Neural crest cell (in vitro differentiated cells): ENCODE measurements around the gene CENPE. TPM values are rescaled to one million over a fixed set of nuclear protein-coding genes. Genes with fewer than 3 reads are reported as not detected.

Experiments used
- DNase-seq: peaks from one replicate; pipeline ENCODE4 v3.0.0; 2021; ENCODE audit warnings: low read depth, mixed read lengths, low spot score
- H3K27ac Mint-ChIP-seq: one replicate; pipeline ENCODE4 v1.8.0; 2021; ENCODE audit warnings: mild to moderate bottlenecking, mixed read lengths; ENCODE audit not compliant: unreplicated experiment
- H3K27me3 Mint-ChIP-seq: 2 replicates; pipeline ENCODE4 v1.8.0; 2021; ENCODE audit warnings: low read depth, mild to moderate bottlenecking, mixed read lengths
- H3K36me3 Mint-ChIP-seq: 2 replicates; pipeline ENCODE4 v1.8.0; 2021; ENCODE audit warnings: low read depth, mild to moderate bottlenecking, mixed read lengths
- H3K4me1 Mint-ChIP-seq: 2 replicates; pipeline ENCODE4 v1.8.0; 2021; ENCODE audit warnings: mixed read lengths
- H3K4me3 Mint-ChIP-seq: one replicate; pipeline ENCODE4 v1.8.0; 2021; ENCODE audit warnings: mild to moderate bottlenecking, mixed read lengths
- H3K9me3 Mint-ChIP-seq: 2 replicates; pipeline ENCODE4 v1.8.0; 2021; ENCODE audit warnings: mixed read lengths
- total RNA-seq: library from RNA; stranded (reverse); gene quantifications from 2 replicates; pipeline ENCODE4 v1.2.1, GENCODE V29; 2021
- TF ChIP-seq, protein P1 (sequence below): fragments of 200-600 bp; sonication (generic); conservative IDR thresholded peaks from 2 replicates; pipeline ENCODE4 v1.5.0; 2021; ENCODE audit warnings: antibody characterized with exemption, mild to moderate bottlenecking

Gene CENPE
- total RNA-seq, 1 donor from 2014 or later = 70.0 TPM

DNA sequence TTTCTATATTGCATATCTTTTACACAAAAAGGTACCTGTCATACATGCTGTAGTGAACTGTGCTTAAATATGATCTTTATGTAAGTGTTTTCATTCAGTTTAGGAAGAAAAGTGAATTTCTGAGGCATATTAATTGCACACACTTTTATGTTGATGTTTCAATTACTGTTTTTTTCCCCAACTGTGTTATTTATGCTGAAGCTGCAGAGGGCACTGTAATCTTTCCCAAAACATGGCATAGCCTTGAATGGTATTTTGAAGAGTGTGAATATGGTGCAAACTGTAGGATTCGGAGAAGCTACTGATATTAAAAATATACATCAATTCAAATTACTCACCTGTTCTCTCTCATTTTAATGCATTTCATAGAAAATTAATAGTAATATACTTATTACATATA, 6.0 kb upstream of the CENPE start:
- Mint-ChIP-seq H3K27me3 (no peaks in the 10 kb centered on the region), H3K27ac (no peak overlapping the region), H3K4me3 (no peak overlapping the region), H3K4me1 (peaks cover 23% of the 10 kb centered on the region), H3K9me3 (no peaks in the 10 kb centered on the region), H3K36me3 (no peaks in the 10 kb centered on the region)
- no peak for DNase-seq
- TF ChIP-seq, protein P1, sequence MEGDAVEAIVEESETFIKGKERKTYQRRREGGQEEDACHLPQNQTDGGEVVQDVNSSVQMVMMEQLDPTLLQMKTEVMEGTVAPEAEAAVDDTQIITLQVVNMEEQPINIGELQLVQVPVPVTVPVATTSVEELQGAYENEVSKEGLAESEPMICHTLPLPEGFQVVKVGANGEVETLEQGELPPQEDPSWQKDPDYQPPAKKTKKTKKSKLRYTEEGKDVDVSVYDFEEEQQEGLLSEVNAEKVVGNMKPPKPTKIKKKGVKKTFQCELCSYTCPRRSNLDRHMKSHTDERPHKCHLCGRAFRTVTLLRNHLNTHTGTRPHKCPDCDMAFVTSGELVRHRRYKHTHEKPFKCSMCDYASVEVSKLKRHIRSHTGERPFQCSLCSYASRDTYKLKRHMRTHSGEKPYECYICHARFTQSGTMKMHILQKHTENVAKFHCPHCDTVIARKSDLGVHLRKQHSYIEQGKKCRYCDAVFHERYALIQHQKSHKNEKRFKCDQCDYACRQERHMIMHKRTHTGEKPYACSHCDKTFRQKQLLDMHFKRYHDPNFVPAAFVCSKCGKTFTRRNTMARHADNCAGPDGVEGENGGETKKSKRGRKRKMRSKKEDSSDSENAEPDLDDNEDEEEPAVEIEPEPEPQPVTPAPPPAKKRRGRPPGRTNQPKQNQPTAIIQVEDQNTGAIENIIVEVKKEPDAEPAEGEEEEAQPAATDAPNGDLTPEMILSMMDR = peak; percentile 64

DNA sequence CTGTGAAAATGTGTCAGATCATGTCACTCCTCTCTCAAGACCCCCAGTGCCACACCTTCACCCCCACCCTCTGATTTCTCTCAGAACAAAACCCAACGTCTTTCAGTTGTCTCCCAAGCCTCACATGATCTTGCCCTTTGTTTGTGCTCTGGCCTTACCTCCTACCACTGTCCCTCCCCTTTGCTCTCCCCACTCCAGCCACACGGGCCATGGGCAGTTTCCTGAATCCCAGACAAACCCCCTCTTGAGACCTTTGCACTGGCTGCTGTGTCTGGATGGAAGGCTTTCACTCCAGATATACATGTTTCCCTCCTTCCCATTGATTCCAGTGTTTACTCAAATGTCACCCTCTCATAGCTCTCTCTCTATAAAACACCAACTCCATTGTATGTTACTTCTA, 3.6 kb upstream of the CENPE start:
- Mint-ChIP-seq H3K9me3 (peaks cover 3% of the 10 kb centered on the region), H3K27me3 (no peaks in the 10 kb centered on the region), H3K4me3 (peak overlapping the region; percentile 52), H3K36me3 (no peaks in the 10 kb centered on the region), H3K4me1 (peaks cover 31% of the 10 kb centered on the region), H3K27ac (peak overlapping the region; percentile 10)
- TF ChIP-seq, protein P1 = no peak
- DNase-seq = no peak

DNA sequence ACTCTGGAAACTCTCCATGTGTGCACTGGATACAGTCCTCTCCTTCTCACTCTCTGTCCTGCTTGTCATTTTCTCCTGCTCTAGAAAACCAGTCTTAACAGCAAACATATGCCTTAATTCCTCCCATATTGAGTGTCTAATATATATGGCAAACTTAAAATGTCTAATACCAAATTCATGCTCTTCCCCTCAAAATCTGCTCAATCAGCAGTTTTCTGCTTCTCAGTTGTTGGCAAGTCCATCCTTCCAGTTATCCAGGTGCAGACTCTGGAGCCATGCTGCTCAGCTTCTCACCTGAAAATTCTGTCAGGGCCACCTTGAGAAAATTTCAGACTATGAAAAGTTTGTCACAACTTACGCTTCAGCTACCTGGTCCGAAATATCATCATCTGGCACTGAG, 3.1 kb upstream of the CENPE start:
- Mint-ChIP-seq H3K27ac (peak overlapping the region; percentile 10), H3K4me3 (peak overlapping the region; percentile 52), H3K36me3 (no peaks in the 10 kb centered on the region), H3K9me3 (peaks cover 3% of the 10 kb centered on the region), H3K4me1 (peaks cover 33% of the 10 kb centered on the region), H3K27me3 (no peaks in the 10 kb centered on the region)
- TF ChIP-seq, protein P1 = no peak
- DNase-seq = no peak

DNA sequence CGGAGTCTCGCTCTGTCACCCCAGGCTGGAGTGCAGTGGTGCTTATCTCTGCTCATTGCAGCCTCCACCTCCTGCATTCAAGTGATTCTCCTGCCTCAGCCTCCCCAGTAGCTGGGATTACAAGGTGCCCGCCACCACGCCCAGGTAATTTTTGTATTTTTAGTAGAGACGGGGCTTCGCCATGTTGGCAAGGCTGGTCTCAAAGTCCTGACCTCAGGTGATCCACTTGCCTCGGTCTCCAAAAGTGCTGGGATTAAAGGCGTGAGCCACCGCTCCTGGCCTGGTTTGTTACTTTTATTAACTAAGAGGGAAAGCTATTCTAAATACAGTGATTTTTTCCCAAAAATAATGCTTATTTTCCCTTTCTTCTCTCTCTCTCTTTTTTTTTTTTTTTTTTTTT, 866 bp upstream of the CENPE start:
- Mint-ChIP-seq H3K9me3 (peaks cover 3% of the 10 kb centered on the region), H3K27me3 (no peaks in the 10 kb centered on the region), H3K4me3 (peak overlapping the region; percentile 88), H3K4me1 (peaks cover 35% of the 10 kb centered on the region), H3K36me3 (peaks cover 7% of the 10 kb centered on the region), H3K27ac (no peak overlapping the region)
- TF ChIP-seq, protein P1 = no peak
- no peak for DNase-seq

DNA sequence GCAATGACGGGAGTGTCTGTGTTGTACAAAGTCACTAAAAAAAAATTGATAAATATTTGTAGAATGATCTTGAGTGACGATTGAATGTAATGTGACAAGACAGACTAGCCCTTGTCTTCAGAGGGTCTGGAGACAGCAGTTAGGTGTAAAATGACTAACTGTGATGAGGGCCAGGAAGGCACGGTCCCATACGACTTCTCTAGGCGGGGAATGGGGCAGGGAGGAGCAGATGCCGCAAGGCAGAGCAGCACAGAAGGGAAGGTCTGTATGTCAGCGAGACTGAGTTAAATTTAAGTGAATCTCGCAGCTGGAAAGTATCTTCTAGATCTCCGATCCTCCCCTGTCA, 405 bp downstream of the CENPE start:
- peaks cover 3% of the 10 kb centered on the region for H3K9me3 Mint-ChIP-seq
- peak overlapping the region; percentile 88 for H3K4me3 Mint-ChIP-seq
- H3K27me3 Mint-ChIP-seq = no peaks in the 10 kb centered on the region
- H3K36me3 Mint-ChIP-seq = peaks cover 9% of the 10 kb centered on the region
- peak overlapping the region; percentile 98 for H3K27ac Mint-ChIP-seq
- peaks cover 33% of the 10 kb centered on the region for H3K4me1 Mint-ChIP-seq
- TF ChIP-seq, protein P1 = no peak
- DNase-seq = no peak

DNA sequence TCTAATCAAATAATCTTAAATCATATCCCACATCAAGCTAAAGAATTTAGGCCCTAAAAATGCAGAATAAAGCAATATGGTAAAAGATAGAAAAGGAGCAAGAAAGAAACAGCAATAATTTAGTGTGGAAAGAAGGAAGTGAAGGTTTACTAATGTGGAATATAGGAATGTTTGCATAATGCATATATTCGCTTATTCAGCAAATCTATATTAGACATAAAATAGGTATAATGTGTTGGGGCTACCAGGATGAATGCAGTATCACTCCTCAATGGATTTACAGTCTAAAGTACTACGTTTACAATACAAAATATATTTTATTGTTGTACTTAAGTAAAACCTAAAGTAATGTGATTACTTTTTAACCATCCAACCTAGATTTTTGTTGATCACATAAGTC, 4.7 kb downstream of the CENPE start:
- Mint-ChIP-seq H3K9me3 (peaks cover 3% of the 10 kb centered on the region), H3K36me3 (peaks cover 48% of the 10 kb centered on the region), H3K4me1 (peaks cover 27% of the 10 kb centered on the region), H3K4me3 (no peak overlapping the region), H3K27me3 (no peaks in the 10 kb centered on the region), H3K27ac (no peak overlapping the region)
- TF ChIP-seq, protein P1 = no peak
- DNase-seq = no peak
